C4-2B (cell line): ENCODE results near the gene SERPINA6.
"Not testable (repeated sequence)": the region's sequence is repeated elsewhere in the genome, so short reads cannot be mapped to it uniquely, and the experiment has no call there.

Source experiments
- H3K27ac ChIP-seq: fragments of 450-650 bp; 2 replicates; pipeline ENCODE4 v1.5.1; 2017
- CTCF ChIP-seq: fragments of 450-650 bp; conservative IDR thresholded peaks from 2 replicates; pipeline ENCODE4 v1.5.1; 2017; ENCODE audit warnings: mild to moderate bottlenecking
- ZFX ChIP-seq: fragments of 450-650 bp; IDR thresholded peaks from 2 replicates; pipeline ENCODE4 v1.6.1; 2017

SERPINA6 gene

GRCh38 chr14:94307410-94307992 lies 15.6 kb downstream of the SERPINA6 start:
- TF ChIP-seq CTCF = peak; percentile 71
- TF ChIP-seq ZFX = no peak
- no peak overlapping the region for H3K27ac ChIP-seq

GRCh38 chr14:94306047-94306978 lies 16.8 kb downstream of the SERPINA6 start:
- H3K27ac ChIP-seq = no peak overlapping the region
- no peak for TF ChIP-seq CTCF
- TF ChIP-seq ZFX = no peak

GRCh38 chr14:94305620-94306019 lies 17.5 kb downstream of the SERPINA6 start:
- no peak for TF ChIP-seq CTCF
- no peak for TF ChIP-seq ZFX
- no peak overlapping the region for H3K27ac ChIP-seq

- no peak for TF ChIP-seq CTCF
- TF ChIP-seq ZFX = no peak
Observed at GRCh38 chr14:94304243-94304642, 18.9 kb downstream of the SERPINA6 start.

GRCh38 chr14:94303111-94303510 lies 20.0 kb downstream of the SERPINA6 start:
- no peak for TF ChIP-seq ZFX
- TF ChIP-seq CTCF = no peak
- H3K27ac ChIP-seq = no peak overlapping the region

More at GRCh38 chr14:94304243-94304642, 18.9 kb downstream of the SERPINA6 start:
- no peak overlapping the region for H3K27ac ChIP-seq

- no peak overlapping the region for H3K27ac ChIP-seq
- no peak for TF ChIP-seq ZFX
- no peak for TF ChIP-seq CTCF
Observed at GRCh38 chr14:94298130-94298529, 25.0 kb downstream of the SERPINA6 start.

GRCh38 chr14:94296181-94296545 lies 27.0 kb downstream of the SERPINA6 start:
- H3K27ac ChIP-seq = not testable (repeated sequence)
